Activated CD4-positive, alpha-beta T cell treated with anti-CD3 and anti-CD28 coated beads, Interleukin-2, amount 50 U/mL, for 24 hours (primary cell): ENCODE results near the gene ATPAF1.

Source experiments
- DNase-seq, 2 donors: peaks; one replicate each; pipeline ENCODE4 v3.0.0-alpha.2; 2020; ENCODE audit warnings: low read depth in 1 of 2, low spot score in 1 of 2

Gene ATPAF1

DNA sequence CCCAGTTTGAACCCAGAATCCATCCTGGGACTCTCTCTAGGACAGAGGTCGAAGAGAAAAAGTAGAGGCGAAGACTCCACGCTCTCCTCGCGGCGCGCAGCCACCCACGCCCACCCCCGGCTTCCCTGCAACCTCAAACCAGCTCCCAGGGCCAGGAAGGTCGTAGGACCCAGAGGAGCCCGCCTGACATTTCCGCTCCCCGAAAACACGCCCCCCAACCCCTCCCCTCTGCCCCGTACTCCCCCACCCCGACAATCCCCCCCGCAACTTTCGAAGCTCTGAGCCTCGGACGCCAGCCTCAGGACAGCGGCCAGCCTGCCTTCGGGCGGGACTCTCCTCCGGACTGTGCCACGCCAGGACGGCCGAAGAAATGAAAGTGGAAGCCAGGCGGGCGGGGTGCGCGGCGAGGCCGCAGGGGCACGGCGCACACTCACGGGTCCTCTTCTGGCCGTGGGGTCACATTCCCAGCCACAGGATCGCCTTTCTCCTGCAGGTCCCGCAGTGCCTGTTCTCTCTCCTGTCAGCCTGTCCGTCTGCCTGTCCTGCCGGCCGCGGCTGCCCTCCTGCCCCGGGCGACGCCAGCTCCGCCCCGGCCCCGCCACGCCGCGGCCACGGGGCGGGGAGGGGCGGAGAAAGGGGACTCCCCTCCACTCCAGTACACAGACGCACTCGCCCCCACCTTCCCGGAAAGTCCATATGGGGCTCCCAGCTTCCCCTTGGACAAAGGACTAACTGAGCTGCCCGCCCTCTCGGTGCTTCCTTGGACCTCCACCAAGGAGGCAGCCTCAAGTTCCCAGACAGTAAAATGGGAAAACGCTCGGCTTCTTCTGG lies 51.7 kb downstream of the ATPAF1 start, which contains the start of gene MOB3C:
TSS of gene MOB3C (minus strand) at position 535 of the 831 bp plus-strand sequence. CDS start 3,490 bp downstream, outside the sequence.
- peak; percentile 41 to 46 for DNase-seq

DNA sequence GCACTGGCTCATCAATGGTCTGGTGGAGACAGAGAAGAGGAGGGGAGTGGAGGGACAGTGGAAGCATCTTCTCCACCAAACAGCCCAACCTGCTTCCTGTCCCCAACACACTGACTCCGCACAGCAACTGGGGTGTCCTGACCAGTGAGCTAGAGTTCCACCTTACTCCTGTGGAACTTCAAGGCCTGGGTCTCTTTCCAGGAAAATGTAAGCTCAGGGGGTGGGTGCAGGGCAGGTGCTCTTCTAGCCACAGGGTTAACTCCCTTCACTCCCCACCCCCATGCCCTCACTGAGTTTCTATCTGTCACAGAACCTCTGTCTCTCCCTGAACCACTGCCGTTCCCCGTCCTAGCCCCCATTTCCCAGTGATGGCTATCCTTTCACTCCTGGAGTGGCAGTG lies 52.4 kb downstream of the ATPAF1 start:
- DNase-seq, result no peak

DNA sequence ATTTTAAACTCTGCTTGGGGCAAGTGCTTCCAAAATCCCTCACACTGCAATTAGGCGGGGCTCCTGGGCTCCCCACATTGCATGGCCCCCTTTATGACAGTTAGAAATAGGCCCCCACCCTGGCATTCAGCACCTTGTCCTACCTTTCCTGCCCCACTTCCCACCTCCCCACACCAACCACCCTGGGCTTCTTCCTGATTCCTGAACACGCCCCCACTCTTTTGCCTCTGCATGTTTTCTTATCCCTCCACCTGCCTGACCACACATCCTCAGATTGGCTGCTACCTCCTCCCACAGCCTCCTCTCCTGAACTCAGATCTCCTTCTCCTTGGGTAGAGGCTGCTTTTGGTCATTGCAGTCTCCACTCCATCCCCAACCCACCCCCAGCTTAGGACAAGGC lies 53.1 kb downstream of the ATPAF1 start:
- no peak for DNase-seq

DNA sequence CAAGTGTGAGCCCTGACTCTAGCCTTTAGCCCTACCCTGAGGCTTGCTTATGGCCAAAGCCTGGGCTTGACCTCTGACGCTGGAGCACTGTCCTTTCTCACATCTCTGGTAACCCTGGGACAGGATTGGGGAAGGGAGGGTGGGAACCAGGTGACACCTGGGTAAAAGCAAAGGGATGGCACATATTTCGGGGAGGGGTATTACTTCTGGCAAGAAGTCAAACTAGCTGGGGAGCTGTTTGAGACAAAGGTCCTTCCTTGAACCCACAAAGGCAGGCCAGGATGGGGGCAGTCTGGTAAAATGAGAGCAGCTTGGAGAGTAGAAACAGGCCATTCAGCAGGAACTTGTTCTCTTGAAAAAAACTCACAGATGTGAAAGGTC lies 53.6 kb downstream of the ATPAF1 start:
- no peak for DNase-seq

DNA sequence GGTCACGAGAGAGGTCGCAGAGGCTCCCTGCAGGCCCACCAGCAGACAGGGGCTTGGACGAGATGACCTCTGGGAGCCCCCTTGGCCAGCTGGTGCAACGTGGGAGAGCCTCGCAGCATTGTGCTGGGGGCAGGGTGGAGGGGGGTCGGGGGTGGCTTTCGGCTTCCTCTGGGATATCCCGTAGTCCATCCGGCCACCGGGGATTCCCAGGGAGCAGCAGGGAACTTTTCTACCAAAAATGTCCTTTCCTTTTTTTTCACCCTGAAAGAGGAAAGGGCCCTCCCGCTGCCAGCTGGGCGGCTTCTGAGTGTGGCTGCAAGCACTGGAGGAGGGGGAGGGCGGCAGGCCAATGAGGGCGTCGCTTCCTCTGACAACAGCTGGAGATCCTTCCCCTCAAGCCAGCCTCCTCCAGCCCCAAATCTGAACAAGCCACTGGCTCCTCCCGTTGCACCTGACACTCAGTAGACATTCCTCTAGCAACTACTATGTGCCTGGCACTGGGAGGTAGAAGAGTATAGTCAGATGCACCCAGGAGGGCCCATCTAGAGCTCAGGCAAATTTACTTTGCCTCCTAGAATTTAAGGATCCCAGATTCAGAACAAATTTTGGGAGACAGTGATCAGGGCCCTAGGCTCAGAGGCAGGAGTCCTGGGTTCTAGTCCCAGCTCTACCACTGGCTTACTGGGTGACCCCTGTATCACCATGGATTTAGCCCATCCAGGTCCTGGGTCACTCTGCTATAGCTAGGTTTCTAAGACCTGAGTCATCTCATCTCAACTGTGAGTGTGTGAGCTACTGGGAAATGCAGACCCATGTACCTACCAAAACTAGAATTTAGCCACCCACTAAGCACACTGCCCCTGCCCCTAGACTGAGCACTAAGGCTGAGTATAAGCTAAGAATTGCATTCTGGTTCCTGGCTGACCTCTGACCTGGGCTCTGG lies 54.2 kb downstream of the ATPAF1 start:
- no peak for DNase-seq

DNA sequence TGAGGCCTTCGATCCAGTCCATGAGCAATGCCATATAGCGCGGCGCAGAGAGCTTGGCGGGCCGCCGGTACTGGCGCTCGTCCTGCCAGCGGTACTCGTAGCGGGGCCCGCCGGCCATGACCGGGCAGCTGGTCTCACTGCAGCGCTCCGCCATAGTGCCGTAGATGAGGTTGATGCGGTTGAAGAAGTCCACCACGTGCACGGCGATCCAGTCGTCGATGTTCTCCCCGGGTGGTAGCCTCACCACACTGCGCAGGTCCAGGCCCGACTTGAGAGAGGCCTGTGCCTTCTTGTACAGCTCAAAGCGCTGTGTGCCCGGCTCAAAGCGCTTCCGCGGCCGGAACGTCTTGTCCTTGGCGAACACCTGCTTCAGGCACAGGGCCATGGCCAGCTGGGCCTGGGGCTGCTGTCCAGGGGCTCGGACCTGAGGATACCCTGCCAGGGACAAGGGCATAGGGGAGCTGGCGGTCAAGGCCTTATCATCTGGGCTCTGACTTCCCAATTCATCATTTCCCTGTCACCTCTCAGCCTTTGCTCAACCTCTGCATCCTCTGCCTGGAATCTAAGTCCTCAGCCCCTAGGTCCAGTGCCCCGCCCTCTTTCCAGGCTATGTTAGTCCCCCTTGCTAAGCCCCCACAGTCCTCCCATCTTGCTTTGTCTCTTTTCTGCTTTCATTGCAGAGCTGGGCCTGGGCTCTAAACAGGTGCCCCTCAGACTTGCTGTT lies 55.1 kb downstream of the ATPAF1 start:
- no peak for DNase-seq

DNA sequence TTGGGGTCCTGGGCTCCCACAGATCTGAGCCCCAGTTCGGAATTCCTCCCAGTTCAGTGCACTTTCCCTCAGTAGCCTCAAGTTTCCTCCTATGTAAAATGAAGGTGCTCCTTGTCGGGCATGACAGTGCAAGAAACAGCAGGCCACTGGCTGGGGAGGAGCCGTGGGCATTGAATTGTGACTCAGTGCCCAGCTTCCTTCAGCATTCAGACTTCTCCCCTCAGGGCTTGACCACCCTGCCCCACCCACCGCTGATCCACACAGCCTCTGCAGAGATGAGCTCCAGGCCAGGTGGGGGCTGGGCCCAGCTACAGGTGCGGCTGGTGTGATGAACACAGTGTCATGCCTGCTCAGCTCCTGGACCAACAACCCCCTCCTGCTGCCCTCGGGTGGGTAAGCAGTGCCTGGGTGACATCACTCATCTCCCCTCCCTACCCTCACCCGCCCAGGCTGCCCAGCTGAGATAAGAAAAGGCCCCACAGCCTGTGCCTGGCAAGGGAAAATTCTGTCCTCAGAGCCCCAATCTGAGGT lies 56.4 kb downstream of the ATPAF1 start:
- DNase-seq, result no peak

DNA sequence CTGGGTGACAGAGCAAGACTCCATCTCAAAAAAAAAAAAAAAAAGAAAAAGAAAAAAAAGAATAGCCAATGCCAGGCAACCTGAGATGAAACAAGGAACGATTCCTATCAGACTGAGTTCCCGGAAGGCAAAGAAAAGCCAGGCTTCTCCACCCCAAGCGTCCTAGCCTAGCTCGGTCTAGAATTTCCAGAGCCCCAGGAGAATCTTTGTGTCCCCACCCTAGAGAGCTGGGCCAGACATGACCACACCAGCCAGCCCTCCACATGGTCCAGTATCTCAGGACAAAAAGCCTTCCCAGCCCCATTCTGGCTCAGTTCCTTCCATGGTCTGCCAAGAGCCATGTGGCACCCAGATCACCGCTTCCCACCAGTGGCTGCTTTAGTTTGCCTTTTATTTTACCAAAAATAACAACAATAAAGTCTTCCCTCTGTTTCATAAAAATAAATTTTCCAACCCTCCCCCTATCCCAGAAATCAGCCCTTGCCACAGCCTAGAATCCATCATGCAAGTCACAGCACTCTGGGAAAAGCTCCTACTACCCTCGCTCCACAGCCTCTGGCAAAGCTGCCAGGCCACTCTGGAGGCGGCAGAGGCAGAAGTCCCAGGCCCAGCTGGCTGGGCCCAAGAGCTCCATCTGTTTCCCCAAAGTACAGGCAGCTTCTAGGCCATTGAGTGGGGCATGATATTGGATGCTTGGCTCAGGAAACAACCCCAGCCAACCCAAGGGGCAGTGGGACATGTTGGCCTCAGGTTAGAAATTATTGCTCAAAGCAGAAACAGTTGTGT lies 60.6 kb downstream of the ATPAF1 start:
- DNase-seq, result no peak

DNA sequence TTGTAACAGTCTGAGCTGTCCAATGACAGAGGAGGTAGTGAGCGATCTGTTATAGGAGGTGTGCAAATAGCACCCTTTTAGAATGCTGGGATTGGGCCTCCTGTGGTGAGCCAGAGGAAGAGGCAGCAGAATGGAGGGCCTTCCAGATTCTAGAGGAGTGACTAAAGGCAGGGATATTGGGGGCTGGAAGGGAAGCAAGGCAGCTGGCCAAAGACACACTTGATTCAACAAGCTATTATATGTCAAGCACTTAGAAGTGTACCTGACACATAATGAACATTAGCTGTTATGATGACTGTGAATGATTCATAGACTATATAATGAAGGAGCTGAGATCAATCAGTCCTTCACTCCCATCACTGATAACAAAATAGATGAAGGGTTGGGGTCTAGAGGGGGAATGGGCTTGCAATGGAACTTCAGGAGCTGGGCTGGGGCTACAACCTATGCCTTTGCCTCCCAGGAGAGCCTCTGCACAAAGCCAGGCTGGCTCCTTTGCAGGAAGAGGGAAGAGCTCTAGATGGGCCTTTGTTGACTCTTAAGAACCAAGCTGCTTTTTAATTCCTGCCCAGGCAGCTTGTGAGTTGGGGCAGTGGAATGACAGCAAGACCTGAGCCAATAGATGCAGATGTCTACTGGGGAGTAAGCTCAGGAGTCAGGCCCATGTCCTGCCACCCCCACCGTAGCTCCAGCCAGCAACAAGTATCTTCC lies 61.8 kb downstream of the ATPAF1 start:
- no peak for DNase-seq

DNA sequence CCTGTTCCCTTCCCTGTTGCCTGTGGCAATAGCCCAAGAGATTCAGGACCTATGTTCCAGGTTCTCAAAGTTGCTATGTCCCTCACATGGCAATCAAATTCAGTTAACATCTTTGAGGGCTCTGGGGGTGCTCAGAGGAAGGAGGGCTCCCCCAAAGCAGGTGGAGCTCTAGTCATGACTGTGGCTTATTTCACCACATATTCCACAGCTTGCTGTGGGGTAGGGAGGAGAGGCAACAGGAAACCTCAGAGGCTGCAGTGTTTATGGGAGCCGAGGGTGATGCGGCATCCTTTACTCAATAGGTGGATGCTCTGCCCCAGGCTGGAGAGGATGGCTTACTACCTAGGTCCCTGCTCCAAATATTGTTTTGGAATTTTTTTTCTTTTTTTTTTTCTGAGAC lies 62.9 kb downstream of the ATPAF1 start:
- DNase-seq, result no peak

DNA sequence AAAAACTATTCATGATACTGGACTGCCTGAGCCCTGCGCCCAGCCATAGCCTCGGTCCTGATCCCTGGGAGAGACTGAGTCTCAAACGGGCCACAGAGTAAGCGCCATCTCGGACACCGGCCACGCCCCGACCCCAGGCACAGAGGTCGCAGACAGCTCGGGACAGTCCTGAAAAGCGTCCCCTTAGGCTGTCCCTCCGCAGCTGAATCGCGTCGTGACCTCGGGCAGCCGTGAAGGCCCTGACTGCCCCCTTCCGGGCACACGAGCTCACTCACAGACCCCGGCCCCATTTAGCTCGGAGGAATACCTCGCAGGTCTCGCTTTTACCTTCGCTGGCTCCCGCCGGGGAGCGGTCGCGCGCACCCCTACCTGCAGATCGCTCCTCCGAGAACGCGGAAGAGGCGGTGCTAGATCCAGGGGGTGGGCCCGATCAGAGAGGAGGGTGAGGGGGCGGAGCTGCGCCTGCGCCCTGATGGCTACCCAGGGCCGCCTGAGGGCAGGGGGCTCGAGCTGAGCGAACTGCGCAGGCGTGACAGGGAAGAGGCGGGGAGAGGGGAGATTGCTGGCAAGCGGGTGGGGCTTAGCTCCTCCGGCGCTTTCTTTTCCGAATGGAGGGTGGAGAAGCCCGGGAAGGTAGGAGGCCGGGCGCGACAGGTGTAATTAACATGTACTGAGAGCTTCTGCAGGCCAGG lies 64.2 kb downstream of the ATPAF1 start, which contains the start of gene MKNK1:
TSS of gene MKNK1 (minus strand) at position 411 of the 692 bp plus-strand sequence. CDS start 20,941 bp downstream, outside the sequence.
- peak; percentile 93 to 95 for DNase-seq

DNA sequence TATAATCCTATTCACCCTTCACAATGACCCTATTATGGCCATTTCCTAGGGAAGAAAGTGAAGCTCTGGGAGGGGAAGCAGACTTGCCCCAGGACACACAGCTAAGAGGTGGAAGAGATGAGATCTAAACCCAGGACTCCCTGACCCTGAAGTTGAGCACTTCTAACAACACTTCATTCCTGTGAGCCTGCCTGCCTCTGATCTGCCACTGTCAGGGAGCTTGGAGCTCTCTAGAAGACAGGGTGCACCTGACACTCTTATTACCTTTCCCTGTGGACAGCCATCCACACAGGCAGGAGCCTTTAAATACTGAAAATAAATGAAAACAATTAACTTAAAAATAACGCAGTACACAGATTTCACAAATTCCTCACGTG lies 64.7 kb downstream of the ATPAF1 start:
- DNase-seq, result no peak

DNA sequence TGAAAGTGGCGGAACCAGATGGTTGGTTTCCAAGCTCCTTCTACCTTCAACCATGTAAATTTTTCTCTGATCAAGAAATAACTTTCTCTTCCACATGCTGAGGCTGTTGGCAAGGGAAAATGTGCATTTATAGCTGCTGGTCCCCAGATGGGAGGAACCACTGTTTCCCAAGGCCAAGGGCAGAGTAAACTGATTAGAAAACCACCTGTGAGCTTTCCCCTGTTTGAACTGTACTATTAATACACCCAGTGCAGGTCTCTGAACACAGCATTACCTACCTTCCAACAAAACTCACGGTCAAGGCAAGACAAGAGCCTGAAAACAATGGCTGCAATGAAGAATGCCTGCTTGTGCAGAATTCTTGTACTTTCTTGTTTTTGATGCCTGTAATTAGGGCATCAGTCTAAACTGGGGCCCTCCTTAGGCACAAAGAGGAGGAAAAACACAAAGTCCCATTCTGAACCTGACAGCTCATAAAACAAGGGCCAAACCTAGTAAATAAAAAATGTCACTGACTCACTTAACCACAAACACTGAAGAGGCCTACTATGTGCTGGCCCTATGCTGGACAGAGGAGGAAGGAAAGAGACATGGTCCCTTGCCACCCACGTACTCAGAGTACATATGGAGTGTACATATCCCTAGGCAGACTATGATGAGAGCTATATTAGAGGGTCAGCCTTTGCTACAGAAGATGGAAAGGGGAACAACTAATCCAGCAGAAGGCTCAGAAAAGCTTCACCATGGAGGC lies 66.7 kb downstream of the ATPAF1 start:
- DNase-seq, result no peak

DNA sequence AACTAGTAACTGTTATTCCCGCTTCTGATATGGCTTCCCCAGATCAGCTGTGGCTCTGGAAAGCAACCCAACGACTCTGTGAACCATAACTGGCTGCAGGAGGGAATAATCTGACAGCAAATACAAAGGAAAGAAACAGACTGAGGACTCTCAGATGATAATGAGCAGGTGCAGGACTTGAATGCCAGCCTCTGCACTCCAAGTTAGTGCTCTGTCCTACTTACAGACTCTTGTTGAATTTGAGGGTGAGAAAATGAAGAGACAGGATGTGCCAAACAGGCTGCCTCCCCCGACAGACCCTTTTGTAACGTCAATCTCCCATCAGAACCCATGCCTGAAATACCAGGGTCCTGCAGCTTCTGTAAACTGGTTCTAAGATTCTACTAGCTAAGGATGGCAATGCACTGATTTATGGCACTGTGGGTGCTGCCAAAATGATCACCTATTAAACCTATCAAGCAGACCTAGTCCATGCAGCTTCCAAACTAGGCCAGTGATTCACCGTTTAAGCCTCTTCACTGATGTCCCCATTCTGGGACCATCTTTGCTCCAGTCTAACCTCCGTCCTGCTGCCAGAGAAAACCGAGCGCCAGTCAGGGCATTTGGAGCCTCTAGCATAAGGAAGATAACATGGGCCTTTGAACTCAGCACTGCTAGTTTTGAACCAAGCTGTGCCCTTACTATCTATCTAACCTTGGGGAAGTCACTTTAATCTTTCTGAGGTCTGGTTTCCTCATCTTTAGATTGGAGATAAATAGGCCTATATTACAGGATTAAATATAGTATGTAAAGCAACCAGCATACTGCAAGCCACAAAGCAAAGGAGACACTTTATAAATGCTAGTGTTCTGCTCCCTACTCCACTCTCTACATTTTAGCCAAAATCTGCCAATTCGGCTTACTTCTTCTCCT lies 68.8 kb downstream of the ATPAF1 start:
- no peak for DNase-seq

DNA sequence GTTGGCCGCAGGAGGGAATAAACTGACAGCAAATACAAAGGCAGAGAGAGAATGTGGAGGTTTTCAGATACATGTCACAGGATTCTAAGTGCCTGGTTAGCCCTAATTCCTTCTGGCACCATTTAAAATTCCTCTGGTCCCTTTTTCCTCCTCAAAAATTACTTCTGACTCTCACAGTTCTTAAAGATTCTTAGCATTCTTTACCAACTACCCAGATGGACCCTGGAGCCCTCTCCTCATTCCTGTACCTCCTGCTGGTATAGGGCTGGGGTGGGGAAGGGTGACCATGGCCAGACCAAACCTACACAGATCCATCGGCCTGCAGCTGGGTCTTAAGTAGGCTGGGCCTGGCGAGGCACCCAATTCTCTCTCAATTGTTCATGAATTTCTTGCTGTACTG lies 71.3 kb downstream of the ATPAF1 start:
- DNase-seq, result no peak

DNA sequence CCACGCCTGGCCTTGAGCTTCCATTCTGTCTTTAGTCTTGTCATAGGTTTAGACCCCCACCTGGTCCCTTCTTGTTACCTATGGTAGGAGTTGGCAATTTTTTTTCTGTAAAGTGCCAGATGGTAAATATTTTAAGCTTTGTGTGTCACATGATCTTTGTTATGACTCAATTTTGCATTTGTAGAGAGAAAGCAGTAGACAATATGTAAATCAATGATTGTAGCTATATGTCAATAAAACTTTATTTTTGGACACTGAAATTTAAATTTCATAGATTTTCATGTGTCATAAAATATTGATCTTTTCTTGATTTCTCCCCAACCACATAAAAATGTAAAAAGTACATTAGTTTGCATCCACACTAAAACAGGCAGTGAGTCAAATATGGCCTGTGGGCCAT lies 72.1 kb downstream of the ATPAF1 start:
- no peak for DNase-seq

DNA sequence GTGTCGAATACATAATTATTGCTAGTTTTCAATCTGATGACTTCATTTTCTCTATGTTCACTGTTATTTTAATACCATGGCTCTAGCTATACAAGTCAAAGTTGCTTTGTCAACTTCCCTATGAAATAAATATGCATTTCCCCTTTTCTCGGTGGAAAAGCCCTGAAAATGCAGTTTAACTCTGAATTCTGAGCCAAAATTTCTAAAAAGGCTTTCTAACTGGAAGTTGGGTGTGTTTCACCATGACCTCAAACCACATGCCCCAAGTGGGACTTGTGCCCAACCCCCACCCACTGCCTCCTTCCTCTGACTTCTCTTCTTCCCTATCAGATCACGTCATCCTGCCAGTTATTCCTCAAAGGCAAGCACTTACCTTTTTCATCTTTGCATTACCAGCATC lies 73.0 kb downstream of the ATPAF1 start:
- DNase-seq, result no peak
